HS-5 (cell line): ENCODE results near the gene NKX2-3.

Experiments used
- DNase-seq: peaks from one replicate; pipeline ENCODE4 v3.0.0-alpha.2; 2012; ENCODE audit warnings: low read depth

The NKX2-3 gene

DNA sequence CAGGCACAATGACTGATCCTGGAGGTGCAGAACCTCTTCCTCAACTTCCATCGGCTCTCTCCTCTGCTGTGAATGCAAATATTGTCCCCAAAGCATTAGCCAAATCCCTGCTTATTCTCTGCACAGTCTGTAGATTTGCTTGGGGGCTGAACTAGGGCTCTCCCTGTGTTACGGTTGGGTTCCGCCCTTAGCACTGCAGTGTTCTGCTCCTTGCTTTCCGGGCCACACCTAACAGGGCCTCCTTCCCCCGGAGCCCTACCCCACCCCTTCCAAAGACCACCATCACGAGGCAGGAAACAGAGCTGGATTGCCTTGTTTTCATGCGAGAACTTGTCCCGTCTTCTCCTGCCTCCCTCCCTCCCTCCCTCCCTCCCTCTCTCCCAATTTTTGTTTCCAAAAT is 50.9 kb downstream of the NKX2-3 start:
- DNase-seq, result no peak
